Fibroblast of skin of back (primary cell): Measurements from ENCODE around the gene SLC16A6.
"Not testable (repeated sequence)": the region's sequence is repeated elsewhere in the genome, so short reads cannot be mapped to it uniquely, and the experiment has no call there.

Experiments
- DNase-seq: peaks from one replicate; pipeline ENCODE4 v3.0.0-alpha.2; 2013

Gene SLC16A6

GRCh38 chr17:68309066-68309670 lies 18.2 kb upstream of the SLC16A6 start:
- DNase-seq: not testable (repeated sequence)

DNA sequence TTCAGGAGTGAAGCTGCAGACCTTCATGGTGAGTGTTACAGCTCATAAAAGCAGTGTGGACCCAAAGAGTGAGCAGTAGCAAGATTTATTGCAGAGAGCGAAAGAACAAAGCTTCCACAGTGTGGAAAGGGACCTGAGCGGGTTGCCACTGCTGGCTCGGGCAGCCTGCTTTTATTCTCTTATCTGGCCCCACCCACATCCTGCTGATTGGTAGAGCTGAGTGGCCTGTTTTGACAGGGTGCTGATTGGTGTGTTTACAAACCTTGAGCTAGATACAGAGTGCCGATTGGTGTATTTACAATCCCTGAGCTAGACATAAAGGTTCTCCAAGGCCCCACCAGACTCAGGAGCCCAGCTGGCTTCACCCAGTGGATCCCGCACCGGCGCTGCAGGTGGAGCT lies 17.6 kb upstream of the SLC16A6 start:
- DNase-seq: not testable (repeated sequence)

DNA sequence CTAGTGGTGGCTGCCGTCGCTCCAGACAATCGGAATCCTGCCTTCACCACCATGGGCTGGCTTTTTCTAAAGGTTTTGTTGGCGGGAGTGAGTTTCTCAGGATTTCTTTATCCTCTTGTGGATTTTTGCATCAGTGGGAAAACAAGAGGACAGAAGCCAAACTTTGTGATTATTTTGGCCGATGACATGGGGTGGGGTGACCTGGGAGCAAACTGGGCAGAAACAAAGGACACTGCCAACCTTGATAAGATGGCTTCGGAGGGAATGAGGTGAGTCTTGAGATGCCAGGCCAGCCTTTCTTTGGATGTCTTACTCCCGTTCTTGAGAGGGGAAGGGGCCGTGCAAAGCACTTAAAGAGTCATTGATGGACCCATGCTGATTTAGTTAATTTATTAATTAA lies 16.5 kb upstream of the SLC16A6 start:
- no peak for DNase-seq

- DNase-seq: no peak
These were observed 15.9 kb upstream of the SLC16A6 start for GRCh38 chr17:68306819-68307218.

DNA sequence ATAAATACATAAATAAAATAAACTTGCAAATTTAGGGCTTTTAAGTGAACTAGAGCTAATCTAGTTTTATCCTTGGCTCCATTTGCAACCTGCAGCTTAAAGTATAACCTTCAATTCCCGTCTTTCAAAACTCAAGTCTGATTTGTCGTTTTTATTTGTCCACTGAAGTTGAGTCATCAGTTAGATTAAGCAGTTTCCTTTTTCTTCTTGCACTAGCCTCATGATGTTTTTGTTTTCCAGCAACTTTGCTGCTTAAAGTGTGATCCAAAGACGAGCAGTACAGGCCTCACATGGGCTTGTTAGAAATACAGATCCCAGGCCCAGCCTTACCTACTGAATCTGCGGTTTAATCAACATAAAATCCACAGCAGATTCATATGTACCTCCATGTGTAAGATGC lies 14.2 kb upstream of the SLC16A6 start:
- no peak for DNase-seq

- DNase-seq: no peak
These were observed 13.8 kb upstream of the SLC16A6 start for GRCh38 chr17:68304706-68305105.

DNA sequence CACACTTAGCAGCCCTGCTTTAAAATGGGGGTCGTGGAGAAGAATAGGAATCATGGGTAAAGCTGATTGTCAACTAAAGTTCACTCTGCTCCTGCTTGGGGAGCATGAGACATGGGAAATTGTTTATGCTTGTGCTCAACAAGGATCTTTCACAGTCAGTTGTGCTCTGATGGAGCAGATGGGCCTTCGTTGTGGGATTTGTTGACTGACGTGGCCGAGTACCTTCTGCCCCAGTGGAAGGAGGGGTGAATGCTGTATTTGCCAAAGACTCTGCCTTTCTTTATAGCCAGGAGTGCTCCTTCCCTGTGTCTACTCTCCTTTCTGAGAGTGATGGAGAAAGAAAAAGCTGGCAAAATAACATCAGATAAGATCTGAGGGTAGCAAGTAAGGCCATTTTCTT lies 11.7 kb upstream of the SLC16A6 start:
- DNase-seq: no peak

DNA sequence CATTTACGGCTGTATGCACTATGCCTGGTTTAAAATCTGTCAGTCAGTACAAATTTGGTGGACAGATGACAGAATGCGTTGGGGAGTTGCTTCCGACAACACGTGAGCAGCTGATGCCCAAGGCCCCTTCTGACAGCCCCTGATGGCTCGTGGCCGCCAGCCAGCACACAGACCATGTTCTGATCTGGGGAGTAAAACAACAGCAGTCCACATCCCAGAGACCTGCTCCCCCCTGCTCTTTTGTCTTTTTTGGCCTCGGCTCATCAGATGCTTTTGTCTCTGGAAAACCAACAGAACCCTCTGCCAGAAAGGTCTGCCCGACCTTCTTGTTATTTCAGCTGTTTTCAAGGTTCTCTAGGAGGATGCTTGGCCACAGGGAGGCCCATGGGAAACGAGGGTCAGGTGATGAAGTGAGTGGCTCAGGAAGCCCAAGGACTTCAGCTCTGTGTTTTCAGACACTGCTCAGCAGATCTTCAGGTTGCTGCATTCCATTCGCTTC lies 11.2 kb upstream of the SLC16A6 start:
- no peak for DNase-seq

DNA sequence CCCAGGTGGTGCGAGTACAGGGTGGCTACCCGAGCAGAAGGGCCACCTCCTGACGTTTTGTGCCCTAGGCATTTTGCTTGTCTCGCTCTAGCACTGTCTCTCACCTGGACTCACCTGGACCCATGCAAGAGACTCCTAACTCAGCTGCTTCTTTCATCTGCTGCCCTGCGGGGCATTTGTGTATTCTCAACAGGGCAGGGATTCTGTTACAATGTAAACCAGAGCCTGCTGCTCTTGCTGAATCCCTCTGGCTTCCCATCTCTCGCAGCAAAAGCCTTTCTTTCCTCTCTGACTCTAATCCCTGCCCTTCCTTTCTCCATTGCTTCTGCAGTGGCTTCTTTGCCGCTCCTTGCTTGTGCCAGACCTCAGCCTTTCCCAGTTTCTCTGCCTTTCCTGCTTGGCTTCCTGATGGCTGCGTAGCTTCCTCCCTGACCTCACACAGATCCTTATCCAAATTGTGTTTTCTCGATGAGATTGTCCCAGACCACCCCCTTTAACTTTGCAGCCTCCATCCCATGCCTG lies 10.6 kb upstream of the SLC16A6 start:
- no peak for DNase-seq

DNA sequence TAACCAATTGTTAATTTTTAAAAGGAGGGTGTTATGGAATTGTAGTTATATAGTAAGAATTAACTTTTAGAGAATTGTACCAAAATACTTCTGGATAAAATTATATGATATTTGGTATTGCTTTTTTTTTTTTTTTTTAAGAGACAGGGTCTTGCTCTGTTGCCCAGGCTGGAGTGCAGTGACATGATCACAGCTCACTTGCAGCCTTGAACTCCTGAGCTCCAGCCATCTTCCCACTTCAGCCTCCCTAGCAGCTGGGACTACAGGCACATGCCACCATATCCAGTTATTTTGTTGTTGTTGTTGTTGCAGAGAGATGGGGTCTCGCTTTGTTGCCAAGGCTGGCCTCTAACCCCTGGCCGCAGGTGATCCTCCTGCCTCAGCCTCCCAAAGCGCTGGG lies 8.9 kb upstream of the SLC16A6 start:
- DNase-seq: no peak

DNA sequence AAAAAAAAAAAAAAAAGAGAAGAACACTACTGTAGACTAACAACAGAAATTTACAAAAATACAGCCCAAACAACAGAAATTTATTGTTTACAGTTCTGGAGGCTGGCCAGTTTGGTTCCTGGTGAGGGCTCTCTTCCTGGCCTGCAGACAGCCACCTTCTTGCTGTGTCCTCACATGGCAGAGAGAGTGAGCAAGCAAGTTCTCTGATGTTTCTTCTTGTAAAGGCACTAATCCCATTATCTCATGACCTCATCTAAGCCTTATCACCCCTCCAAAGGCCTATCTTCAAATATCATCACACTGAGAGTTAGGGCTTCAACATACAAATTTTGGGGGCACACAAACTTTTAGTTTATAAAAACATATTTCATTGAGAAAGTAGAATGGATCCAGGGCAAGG lies 7.7 kb upstream of the SLC16A6 start:
- DNase-seq: no peak

GRCh38 chr17:68297195-68297594 lies 6.3 kb upstream of the SLC16A6 start:
- DNase-seq: no peak

DNA sequence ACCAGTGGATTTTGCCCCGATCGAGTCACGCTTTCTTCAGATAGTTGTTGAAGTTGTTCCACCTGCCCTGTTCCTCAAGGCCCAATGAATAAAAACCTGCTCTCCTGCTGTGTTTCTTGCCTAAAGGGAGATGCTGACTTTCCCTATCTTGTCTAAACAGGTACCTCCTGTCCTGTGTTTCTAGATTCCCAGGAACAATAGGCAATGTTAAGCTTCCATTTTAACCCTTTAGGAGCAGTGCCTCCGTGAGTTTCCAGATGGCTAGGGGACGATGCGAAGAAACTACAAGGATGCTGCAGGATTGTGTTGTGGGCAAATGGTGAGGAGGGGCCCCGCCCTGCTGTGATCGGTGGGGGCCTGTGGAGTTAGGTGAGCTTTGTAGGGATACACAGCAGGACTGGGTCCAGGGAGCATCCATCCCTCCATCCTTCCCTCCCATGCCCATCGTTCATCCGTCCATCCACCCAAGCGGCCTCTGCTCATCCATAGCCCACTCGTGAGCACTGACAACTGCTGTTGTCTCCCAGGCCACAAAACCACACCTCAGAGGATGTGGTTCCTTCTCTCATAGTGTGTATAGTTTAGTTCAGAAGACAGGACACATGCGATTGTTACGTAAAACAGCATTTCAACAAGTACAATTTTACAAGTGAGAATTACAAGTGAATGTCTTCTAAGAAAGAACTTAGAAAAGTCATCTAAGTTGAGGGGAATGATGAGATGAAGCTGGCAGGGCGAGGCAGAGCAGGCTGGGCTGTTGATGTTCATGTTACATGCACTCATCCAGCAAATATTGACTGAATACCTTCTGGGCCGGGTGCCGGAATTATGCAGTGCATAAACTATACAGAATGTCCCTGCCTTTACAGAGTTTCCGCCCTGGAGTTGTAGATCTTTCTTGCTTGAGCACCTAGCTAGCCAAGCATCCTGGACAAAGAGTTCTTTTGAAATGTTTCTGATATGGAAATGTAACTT lies 5.6 kb upstream of the SLC16A6 start:
- DNase-seq: no peak

- DNase-seq: no peak
These were observed 4.2 kb upstream of the SLC16A6 start for GRCh38 chr17:68295086-68295485.

GRCh38 chr17:68294617-68295016 lies 3.7 kb upstream of the SLC16A6 start:
- no peak for DNase-seq

- DNase-seq: no peak
These were observed 3.2 kb upstream of the SLC16A6 start for GRCh38 chr17:68294196-68294555.

DNA sequence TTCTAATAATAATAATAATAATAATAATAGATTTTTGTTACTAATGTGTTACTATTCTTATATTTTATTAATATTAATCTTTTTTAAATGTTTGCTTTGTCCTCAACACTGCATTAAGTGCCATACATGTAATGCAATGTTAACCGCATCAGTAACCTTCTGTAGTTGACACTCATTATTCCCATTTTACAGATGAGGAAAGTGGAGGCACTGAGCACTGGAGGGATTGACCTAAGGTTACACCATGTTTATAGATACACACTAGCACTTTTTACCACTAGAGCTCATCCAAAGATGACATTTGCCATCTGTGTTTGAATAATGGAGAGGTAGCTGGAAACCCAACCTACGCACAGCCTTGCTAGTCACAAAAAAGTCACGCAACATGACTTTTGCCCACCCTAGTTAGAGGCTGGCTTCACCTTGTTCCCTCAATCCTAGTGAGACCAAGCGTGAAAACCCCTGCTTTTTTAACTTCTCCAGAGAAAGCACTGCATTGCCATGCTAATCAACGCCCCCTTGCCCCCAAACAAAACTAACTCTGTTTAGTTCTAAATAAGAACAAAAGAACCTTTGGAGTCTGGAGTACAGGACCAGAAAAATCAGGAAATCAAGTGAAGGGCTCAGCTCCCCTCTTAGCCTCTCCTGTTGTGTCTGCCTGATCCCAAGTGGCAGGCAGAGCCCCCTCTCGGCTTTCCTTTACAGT lies 2.7 kb upstream of the SLC16A6 start:
- DNase-seq: no peak

GRCh38 chr17:68292689-68293040 lies 1.7 kb upstream of the SLC16A6 start:
- DNase-seq: no peak

DNA sequence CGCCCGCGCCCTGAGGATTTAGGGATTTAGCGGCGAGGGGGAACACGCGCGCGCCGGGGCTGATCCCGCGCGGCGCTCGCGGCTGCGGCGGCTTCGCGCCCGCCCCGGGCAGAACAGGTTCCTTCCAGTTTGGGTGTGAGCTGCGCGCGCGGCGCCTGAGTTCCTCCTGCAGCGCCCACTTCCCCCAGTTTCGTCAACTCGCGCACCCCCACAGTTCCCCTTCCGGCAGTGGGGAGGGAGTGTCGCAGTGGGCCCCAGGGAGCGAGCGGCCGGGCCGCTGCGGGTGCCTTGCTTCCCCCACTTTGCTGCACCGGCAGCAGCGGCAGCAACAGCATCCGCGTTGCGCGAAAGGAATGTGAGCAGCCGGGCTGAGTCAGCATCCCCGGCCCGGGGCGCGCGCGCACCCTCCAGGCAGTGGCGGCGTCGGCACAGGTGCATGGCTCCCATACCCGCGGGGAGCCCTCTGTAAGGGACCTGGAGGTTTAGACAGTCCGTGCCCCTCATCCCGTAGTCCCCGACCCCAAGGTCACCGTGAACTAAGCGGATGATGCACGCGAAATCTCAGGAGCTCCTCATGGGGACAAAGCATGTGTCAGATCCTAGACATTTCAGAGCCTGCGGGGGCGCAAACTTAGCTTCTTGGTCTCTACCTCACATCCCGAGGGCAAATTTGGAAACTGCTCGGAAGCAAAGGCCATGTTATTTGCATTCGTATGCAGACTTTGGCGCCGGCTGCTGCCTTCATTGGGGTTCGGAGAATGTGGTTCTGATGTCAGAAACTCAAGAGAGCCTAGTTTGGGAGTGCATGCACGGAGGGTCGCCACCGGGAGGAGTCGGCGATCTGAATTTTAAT lies 1.1 kb upstream of the SLC16A6 start:
- peak; percentile 56 for DNase-seq

DNA sequence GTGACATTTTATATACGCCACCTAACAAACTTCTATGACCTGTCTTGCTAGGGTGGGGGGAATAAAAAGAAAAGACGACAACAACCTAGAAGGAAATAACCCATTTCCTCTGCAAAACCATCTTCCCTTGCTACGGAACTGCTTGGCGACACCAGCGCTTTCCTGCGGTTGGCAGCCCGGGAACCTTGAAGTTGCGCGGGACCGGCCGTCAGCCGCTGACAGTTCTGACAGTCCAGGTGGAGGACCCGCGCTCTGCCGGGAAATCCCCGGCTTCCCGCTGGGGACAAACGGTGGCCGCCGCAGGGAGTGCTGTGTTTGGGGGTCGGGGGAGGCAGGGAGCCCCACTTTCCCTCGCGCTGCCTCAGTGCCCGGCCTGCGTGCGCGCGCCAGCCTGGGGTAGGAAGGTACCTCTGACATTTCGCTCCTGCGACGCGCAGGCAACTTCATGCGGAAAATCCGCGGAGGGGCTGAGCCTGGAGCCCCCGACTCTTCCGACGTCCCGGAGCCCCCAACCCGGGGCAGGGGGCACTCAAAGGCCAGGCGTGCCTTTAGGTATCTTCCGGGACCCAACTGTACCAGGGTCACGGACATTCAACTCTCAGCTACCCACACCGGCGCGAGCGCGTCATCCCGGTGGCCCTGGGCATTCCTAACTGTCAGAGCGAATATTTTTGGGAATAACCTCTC lies 516 bp downstream of the SLC16A6 start:
- DNase-seq: no peak

DNA sequence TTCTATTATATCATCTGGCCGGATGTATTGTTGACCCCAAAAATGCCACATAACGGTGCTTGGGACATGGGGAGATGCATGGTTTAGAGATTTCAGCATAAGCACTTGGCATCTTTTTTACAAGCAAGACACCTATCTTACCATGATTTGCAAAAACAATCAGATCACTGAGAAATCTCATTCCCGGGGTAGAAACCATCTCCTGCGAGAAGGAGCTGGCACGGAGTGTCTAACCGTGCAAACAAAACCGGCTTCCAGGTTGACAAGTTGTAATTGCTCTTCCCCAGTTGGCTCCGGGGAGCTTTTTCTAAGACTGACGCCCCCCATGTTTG lies 1.0 kb downstream of the SLC16A6 start:
- no peak for DNase-seq

DNA sequence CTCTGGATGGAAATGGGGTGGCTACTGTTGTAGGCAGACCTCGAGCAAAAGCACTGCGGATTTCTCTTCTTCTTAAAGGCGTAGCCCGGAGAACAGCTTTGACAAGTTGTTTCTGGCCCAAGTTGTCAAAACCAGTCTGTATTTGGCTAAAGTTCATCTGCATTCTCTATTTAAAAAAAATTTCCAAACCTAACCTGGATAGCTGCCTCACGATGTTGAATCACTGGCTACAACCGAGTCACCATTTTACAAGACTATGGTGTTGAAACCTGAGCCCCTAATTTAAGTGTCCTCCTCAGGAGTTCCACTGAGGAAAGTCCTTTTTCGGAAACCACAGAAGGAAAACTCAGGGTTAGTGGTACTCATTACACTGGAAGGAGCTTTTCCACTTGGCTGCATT lies 1.5 kb downstream of the SLC16A6 start:
- DNase-seq: no peak
